ENCODE results near the gene CCDC51. TPM values are rescaled to one million over a fixed set of nuclear protein-coding genes. Genes with fewer than 3 reads are reported as not detected.
"Not testable (repeated sequence)": the region's sequence is repeated elsewhere in the genome, so short reads cannot be mapped to it uniquely, and the experiment has no call there.

CCDC51 gene
- total RNA-seq (2021) (11.7 and 11.8 TPM in 2 replicates), Bru-seq, nascent RNA (percentile 52 among the genes with signal in this experiment), BruChase-seq, experiment 1, labeled RNA remaining after a 2-hour chase (percentile 53 among the genes with signal in this experiment), BruChase-seq, experiment 2, labeled RNA remaining after a 6-hour chase (percentile 64 among the genes with signal in this experiment)
- long read RNA-seq, transcript CCDC51-206 (4 exons, 1,461 nt), result minor isoform, 8 of 50 reads
- long read RNA-seq, transcript CCDC51-201 (4 exons, 1,560 nt), result major isoform, 24 of 50 reads
- long read RNA-seq, partial matches to known transcripts, result 4 of 50 reads
- long read RNA-seq, other reads (novel, unspliced or antisense), result 13 of 50 reads

- ChIA-PET CTCF (interaction anchor here (0.6 to 1.2 kb wide), 3 partner anchors 39 to 118 kb away, joined by 3 read pairs; no protein-coding TSS in a partner anchor), POLR2A (ENCODE audit: low non-redundant PET) (interaction anchor here (0.7 kb wide), 1 partner anchor 69 kb away, joined by 3 read pairs; no protein-coding TSS in a partner anchor)
- Histone ChIP-seq H3K4me3 (ENCODE audit: low read depth, low read length, poor library complexity, severe bottlenecking) (peak within 1 kb of the TSS; percentile 74), H3K27me3 (replicated peaks; ENCODE audit: insufficient read depth, low read depth, low read length, poor library complexity) (no peaks in the 10 kb centered on the region), H3K27ac (ENCODE audit: low read depth, low read length, poor library complexity, severe bottlenecking) (peak within 1 kb of the TSS; percentile 80), H3K9me3 (ENCODE audit: low read depth, low read length, poor library complexity, severe bottlenecking) (no peaks in the 10 kb centered on the region), H3K36me3 (ENCODE audit: insufficient read depth, low read length, poor library complexity, severe bottlenecking) (peaks cover 6% of the 10 kb centered on the region), H3K4me1 (ENCODE audit: insufficient read depth, low read length, poor library complexity, severe bottlenecking) (no peaks in the 10 kb centered on the region)
- TF ChIP-seq EZH2 (IDR thresholded peaks at IDR 0.05; ENCODE audit: borderline replicate concordance, low read depth, low read length, poor library complexity, severe bottlenecking), result no peak
- TF ChIP-seq CTCF (conservative IDR thresholded peaks at IDR 0.05; ENCODE audit: low read depth, low read length), result no peak
- intact Hi-C loops (cut with micrococcal nuclease; ENCODE audit: unreplicated experiment), result loop anchor here (5.0 kb wide), 1 partner anchor 38 kb away; no protein-coding TSS in a partner anchor
- DNase-seq (ENCODE audit: low spot score), result peak; percentile 93
- no TSS peak for BruUV-seq (replicated peaks)
Observed at GRCh38 chr3:48439820-48440589, at the start of gene CCDC51, which contains the start of gene TMA7. CCDC51 (minus strand) TSS chr3:48440119; CDS start chr3:48435128, 4,991 bp downstream. TMA7 (plus strand) TSS chr3:48440257; CDS start chr3:48440297, 40 bp downstream.

- DNase-seq (ENCODE audit: low spot score), result no peak
- Histone ChIP-seq H3K27me3 (replicated peaks; ENCODE audit: insufficient read depth, low read depth, low read length, poor library complexity) (no peaks in the 10 kb centered on the region), H3K4me1 (ENCODE audit: insufficient read depth, low read length, poor library complexity, severe bottlenecking) (no peaks in the 10 kb centered on the region), H3K4me3 (ENCODE audit: low read depth, low read length, poor library complexity, severe bottlenecking) (no peak overlapping the region), H3K36me3 (ENCODE audit: insufficient read depth, low read length, poor library complexity, severe bottlenecking) (no peaks in the 10 kb centered on the region), H3K9me3 (ENCODE audit: low read depth, low read length, poor library complexity, severe bottlenecking) (no peaks in the 10 kb centered on the region), H3K27ac (ENCODE audit: low read depth, low read length, poor library complexity, severe bottlenecking) (no peak overlapping the region)
- CTCF ChIA-PET, result no interaction called here
- BruUV-seq (replicated peaks), result no TSS peak
- TF ChIP-seq EZH2 (IDR thresholded peaks at IDR 0.05; ENCODE audit: borderline replicate concordance, low read depth, low read length, poor library complexity, severe bottlenecking) (no peak), CTCF (conservative IDR thresholded peaks at IDR 0.05; ENCODE audit: low read depth, low read length) (no peak)
- POLR2A ChIA-PET (ENCODE audit: low non-redundant PET), result no interaction called here
- intact Hi-C loops (cut with micrococcal nuclease; ENCODE audit: unreplicated experiment), result no loop called here
Observed at GRCh38 chr3:48486952-48487351, 47.0 kb upstream of the CCDC51 start.

GRCh38 chr3:48482822-48483221 lies 42.9 kb upstream of the CCDC51 start:
- H3K27me3 ChIP-seq (replicated peaks; ENCODE audit: insufficient read depth, low read depth, low read length, poor library complexity); H3K4me3 ChIP-seq (ENCODE audit: low read depth, low read length, poor library complexity, severe bottlenecking); H3K36me3 ChIP-seq (ENCODE audit: insufficient read depth, low read length, poor library complexity, severe bottlenecking); intact Hi-C loops (cut with micrococcal nuclease; ENCODE audit: unreplicated experiment); H3K9me3 ChIP-seq (ENCODE audit: low read depth, low read length, poor library complexity, severe bottlenecking); POLR2A ChIA-PET (ENCODE audit: low non-redundant PET); DNase-seq (ENCODE audit: low spot score); CTCF ChIA-PET; H3K4me1 ChIP-seq (ENCODE audit: insufficient read depth, low read length, poor library complexity, severe bottlenecking); BruUV-seq (replicated peaks); H3K27ac ChIP-seq (ENCODE audit: low read depth, low read length, poor library complexity, severe bottlenecking): not testable (repeated sequence)

GRCh38 chr3:48480891-48481290 lies 41.0 kb upstream of the CCDC51 start:
- DNase-seq (ENCODE audit: low spot score); intact Hi-C loops (cut with micrococcal nuclease; ENCODE audit: unreplicated experiment); H3K27me3 ChIP-seq (replicated peaks; ENCODE audit: insufficient read depth, low read depth, low read length, poor library complexity); H3K4me3 ChIP-seq (ENCODE audit: low read depth, low read length, poor library complexity, severe bottlenecking); BruUV-seq (replicated peaks); H3K9me3 ChIP-seq (ENCODE audit: low read depth, low read length, poor library complexity, severe bottlenecking); POLR2A ChIA-PET (ENCODE audit: low non-redundant PET); H3K4me1 ChIP-seq (ENCODE audit: insufficient read depth, low read length, poor library complexity, severe bottlenecking); CTCF ChIA-PET; H3K36me3 ChIP-seq (ENCODE audit: insufficient read depth, low read length, poor library complexity, severe bottlenecking); H3K27ac ChIP-seq (ENCODE audit: low read depth, low read length, poor library complexity, severe bottlenecking): not testable (repeated sequence)
